ENCODE measurements around the gene OPN1SW.

- TF ChIP-seq GATA2 (IDR thresholded peaks at IDR 0.05; ENCODE audit: low read depth, low read length) (no peak), GATA3 (IDR thresholded peaks at IDR 0.05; ENCODE audit: low read depth, low read length) (no peak)
Observed at GRCh38 chr7:128774921-128775320, 673 bp downstream of the OPN1SW start.

Data from SH-SY5Y (cell line).